ENCODE data around the gene B4GALNT4. TPM values are rescaled to one million over a fixed set of nuclear protein-coding genes. Genes with fewer than 3 reads are reported as not detected.
"Not testable (repeated sequence)": the region's sequence is repeated elsewhere in the genome, so short reads cannot be mapped to it uniquely, and the experiment has no call there.

B4GALNT4 gene
- total RNA-seq, 2 donors from 2014 or later, result 1.6 to 2.0 TPM

DNA sequence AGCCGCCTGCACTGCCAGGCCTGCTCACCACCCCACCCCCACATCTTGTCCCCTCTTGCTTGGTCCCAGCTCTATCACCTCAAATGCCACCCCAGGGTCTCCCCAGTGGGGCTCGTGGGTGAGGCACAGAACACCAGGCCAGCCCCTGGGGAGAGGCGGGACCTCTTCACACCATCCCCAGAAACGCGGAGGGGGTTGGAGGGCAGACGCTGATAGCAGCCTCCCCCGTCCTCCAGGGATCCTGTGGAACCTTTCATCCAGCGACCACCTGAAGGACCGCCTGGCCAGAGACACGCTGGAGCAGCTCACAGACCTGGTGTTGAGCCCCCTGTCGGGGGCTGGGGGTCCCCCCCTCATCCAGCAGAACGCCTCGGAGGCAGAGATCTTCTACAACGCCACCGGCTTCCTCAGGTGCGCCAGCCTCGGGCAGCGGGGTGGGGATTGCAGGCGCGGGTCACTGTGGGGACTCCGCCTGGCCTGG, 30.5 kb downstream of the B4GALNT4 start:
- Histone ChIP-seq H3K27ac (no peak overlapping the region), H3K4me1 (no peaks in the 10 kb centered on the region), H3K4me3 (no peak overlapping the region), H3K27me3 (no peaks in the 10 kb centered on the region), H3K9ac (ENCODE audit: low read depth in 2 of 2, low read length in 2 of 2) (no peak overlapping the region), H3K36me3 (no peaks in the 10 kb centered on the region), H3K9me3 (no peaks in the 10 kb centered on the region)
- no peak for DNase-seq
- TF ChIP-seq, protein P1, sequence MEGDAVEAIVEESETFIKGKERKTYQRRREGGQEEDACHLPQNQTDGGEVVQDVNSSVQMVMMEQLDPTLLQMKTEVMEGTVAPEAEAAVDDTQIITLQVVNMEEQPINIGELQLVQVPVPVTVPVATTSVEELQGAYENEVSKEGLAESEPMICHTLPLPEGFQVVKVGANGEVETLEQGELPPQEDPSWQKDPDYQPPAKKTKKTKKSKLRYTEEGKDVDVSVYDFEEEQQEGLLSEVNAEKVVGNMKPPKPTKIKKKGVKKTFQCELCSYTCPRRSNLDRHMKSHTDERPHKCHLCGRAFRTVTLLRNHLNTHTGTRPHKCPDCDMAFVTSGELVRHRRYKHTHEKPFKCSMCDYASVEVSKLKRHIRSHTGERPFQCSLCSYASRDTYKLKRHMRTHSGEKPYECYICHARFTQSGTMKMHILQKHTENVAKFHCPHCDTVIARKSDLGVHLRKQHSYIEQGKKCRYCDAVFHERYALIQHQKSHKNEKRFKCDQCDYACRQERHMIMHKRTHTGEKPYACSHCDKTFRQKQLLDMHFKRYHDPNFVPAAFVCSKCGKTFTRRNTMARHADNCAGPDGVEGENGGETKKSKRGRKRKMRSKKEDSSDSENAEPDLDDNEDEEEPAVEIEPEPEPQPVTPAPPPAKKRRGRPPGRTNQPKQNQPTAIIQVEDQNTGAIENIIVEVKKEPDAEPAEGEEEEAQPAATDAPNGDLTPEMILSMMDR (IDR thresholded peaks at IDR 0.05), result no peak
- intact Hi-C loops (cut with DNase I), result no loop called here

GRCh38 chr11:400241-400689, 31.0 kb downstream of the B4GALNT4 start:
- Histone ChIP-seq H3K36me3 (no peaks in the 10 kb centered on the region), H3K4me1 (no peaks in the 10 kb centered on the region)

DNA sequence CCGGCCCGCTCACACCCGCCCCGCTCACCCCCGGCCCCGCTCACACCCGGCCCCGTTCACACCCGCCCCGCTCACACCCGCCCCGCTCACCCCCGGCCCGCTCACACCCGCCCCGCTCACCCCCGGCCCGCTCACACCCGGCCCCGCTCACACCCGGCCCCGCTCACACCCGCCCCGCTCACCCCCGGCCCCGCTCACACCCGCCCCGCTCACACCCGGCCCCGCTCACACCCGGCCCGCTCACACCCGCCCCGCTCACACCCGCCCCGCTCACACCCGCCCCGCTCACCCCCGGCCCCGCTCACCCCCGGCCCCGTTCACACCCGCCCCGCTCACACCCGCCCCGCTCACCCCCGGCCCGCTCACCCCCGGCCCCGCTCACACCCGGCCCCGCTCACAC, 31.9 kb downstream of the B4GALNT4 start:
- DNase-seq; H3K27ac ChIP-seq; H3K9me3 ChIP-seq; H3K4me1 ChIP-seq; H3K36me3 ChIP-seq; H3K4me3 ChIP-seq; H3K9ac ChIP-seq (ENCODE audit: low read depth in 2 of 2, low read length in 2 of 2); intact Hi-C loops (cut with DNase I); H3K27me3 ChIP-seq: not testable (repeated sequence)

More at GRCh38 chr11:400241-400689, 31.0 kb downstream of the B4GALNT4 start:
- no peak overlapping the region for H3K4me3 ChIP-seq
- TF ChIP-seq, protein P1 (IDR thresholded peaks at IDR 0.05), result no peak
- H3K27ac ChIP-seq, result no peak overlapping the region
- intact Hi-C loops (cut with DNase I), result no loop called here
- H3K9ac ChIP-seq (ENCODE audit: low read depth in 2 of 2, low read length in 2 of 2), result no peak overlapping the region
- no peaks in the 10 kb centered on the region for H3K27me3 ChIP-seq
- H3K9me3 ChIP-seq, result no peaks in the 10 kb centered on the region
- DNase-seq, result no peak

GRCh38 chr11:403021-403760, 33.9 kb downstream of the B4GALNT4 start:
- Histone ChIP-seq H3K36me3 (no peaks in the 10 kb centered on the region), H3K9ac (ENCODE audit: low read depth in 2 of 2, low read length in 2 of 2) (no peak overlapping the region), H3K27ac (no peak overlapping the region), H3K4me3 (no peak overlapping the region), H3K27me3 (no peaks in the 10 kb centered on the region), H3K9me3 (no peaks in the 10 kb centered on the region), H3K4me1 (peaks cover 9% of the 10 kb centered on the region)
- DNase-seq, result no peak
- TF ChIP-seq, protein P1 (IDR thresholded peaks at IDR 0.05), result no peak
- intact Hi-C loops (cut with DNase I), result no loop called here

DNA sequence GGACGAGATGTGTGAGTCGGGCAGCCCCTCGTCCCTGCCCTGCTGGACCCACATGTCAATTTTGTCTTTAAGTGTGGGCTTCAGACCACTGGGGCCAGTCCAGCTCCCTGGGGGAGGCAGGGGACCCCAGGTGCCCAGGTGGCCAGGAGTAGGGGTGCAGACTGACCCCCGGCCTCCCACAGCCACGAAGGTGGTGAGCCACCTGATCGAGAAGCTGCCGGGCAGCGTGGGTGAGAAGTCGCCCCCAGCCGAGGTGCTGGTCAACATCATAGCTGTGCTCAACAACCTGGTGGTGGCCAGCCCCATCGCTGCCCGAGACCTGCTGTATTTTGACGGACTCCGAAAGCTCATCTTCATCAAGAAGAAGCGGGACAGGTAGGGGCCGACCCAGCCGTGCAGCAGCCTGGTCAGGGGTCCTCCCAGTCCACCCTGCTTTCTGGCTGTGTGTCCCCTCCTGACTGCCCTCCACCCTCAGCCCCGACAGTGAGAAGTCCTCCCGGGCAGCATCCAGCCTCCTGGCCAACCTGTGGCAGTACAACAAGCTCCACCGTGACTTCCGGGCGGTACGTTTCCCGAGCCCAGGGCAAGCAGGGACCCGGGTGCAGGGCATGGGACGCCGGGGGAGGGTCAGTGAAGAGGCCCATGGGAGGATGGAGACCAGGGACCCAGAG, 34.6 kb downstream of the B4GALNT4 start:
- Histone ChIP-seq H3K27me3 (no peaks in the 10 kb centered on the region), H3K4me3 (no peak overlapping the region), H3K4me1 (peaks cover 9% of the 10 kb centered on the region), H3K36me3 (no peaks in the 10 kb centered on the region), H3K9ac (ENCODE audit: low read depth in 2 of 2, low read length in 2 of 2) (no peak overlapping the region), H3K9me3 (no peaks in the 10 kb centered on the region), H3K27ac (no peak overlapping the region)
- TF ChIP-seq, protein P1 (IDR thresholded peaks at IDR 0.05), result no peak
- no peak for DNase-seq
- intact Hi-C loops (cut with DNase I), result no loop called here
